Cortex of kidney (tissue), 1 donor: Measurements from ENCODE around the gene MX2.
"Not testable (repeated sequence)": the region's sequence is repeated elsewhere in the genome, so short reads cannot be mapped to it uniquely, and the experiment has no call there.

Source experiments
- DNase-seq: peaks from one replicate; lab custom pipeline; 2025; lab: John Stamatoyannopoulos, UW

Gene MX2

GRCh38 chr21:41418393-41418792 lies 56.6 kb downstream of the MX2 start:
- no peak for DNase-seq

- DNase-seq = no peak
Measured at GRCh38 chr21:41418956-41419680, 57.3 kb downstream of the MX2 start.

- no peak for DNase-seq
Measured at GRCh38 chr21:41419921-41420862, 58.4 kb downstream of the MX2 start.

GRCh38 chr21:41420998-41421397 lies 59.2 kb downstream of the MX2 start:
- not testable (repeated sequence) for DNase-seq

- no peak for DNase-seq
Measured at GRCh38 chr21:41422546-41423304, 60.9 kb downstream of the MX2 start.

- not testable (repeated sequence) for DNase-seq
Measured at GRCh38 chr21:41423305-41423636, 61.4 kb downstream of the MX2 start.

GRCh38 chr21:41425588-41425953 lies 63.7 kb downstream of the MX2 start:
- DNase-seq = no peak

- DNase-seq = no peak
Measured at GRCh38 chr21:41425954-41426675, 64.3 kb downstream of the MX2 start, which contains the start of gene MX1. TSS of gene MX1 (plus strand) at chr21:41426239. CDS start at chr21:41432071, 5,832 bp downstream.

- DNase-seq = no peak
Measured at GRCh38 chr21:41426676-41427404, 65.0 kb downstream of the MX2 start.

GRCh38 chr21:41427556-41427955 lies 65.7 kb downstream of the MX2 start:
- no peak for DNase-seq

- no peak for DNase-seq
Measured at GRCh38 chr21:41428311-41428710, 66.5 kb downstream of the MX2 start.

GRCh38 chr21:41428847-41429246 lies 67.0 kb downstream of the MX2 start:
- DNase-seq = no peak

GRCh38 chr21:41429305-41429704 lies 67.5 kb downstream of the MX2 start:
- DNase-seq = no peak

GRCh38 chr21:41429925-41430491 lies 68.2 kb downstream of the MX2 start:
- no peak for DNase-seq

- no peak for DNase-seq
Measured at GRCh38 chr21:41431788-41432548, 70.1 kb downstream of the MX2 start.

GRCh38 chr21:41432562-41433460 lies 71.0 kb downstream of the MX2 start:
- no peak for DNase-seq

- DNase-seq = no peak
Measured at GRCh38 chr21:41433566-41433965, 71.7 kb downstream of the MX2 start.

- DNase-seq = no peak
Measured at GRCh38 chr21:41435706-41436105, 73.9 kb downstream of the MX2 start.

- no peak for DNase-seq
Measured at GRCh38 chr21:41437729-41438128, 75.9 kb downstream of the MX2 start.
